Endothelial cell of umbilical vein (primary cell): Measurements from ENCODE around the gene FBXW11.

Experiments used
- CTCF ChIP-seq, 2 donors: IDR thresholded peaks; 1 replicate in 1 of 2; 2 replicates in 1 of 2; pipeline ENCODE4 v1.5.1; 2011; ENCODE audit warnings: low read length in 2 of 2, mild to moderate bottlenecking in 2 of 2, moderate library complexity in 2 of 2, control low read depth in 1 of 2, inconsistent platforms in 1 of 2, low read depth in 1 of 2; ENCODE audit not compliant: insufficient read depth in 1 of 2; ENCODE audit errors: extremely low read depth in 1 of 2
- EZH2 ChIP-seq: IDR thresholded peaks from 2 replicates; pipeline ENCODE4 v1.6.1; 2012; ENCODE audit warnings: borderline replicate concordance, low read depth, mild to moderate bottlenecking, moderate library complexity, low read length, inconsistent platforms; ENCODE audit not compliant: severe bottlenecking
- POLR2A ChIP-seq: IDR thresholded peaks from 2 replicates; pipeline ENCODE4 v1.6.1; 2012; ENCODE audit warnings: low read depth, mild to moderate bottlenecking, control low read depth, low read length
- POLR2AphosphoS5 ChIP-seq: IDR thresholded peaks from 2 replicates; pipeline ENCODE4 v1.6.1; 2012; ENCODE audit warnings: low read depth, mild to moderate bottlenecking, control low read depth, low read length, moderate library complexity; ENCODE audit not compliant: insufficient read depth
- TF ChIP-seq, protein P1 (sequence below): IDR thresholded peaks from 2 replicates; pipeline ENCODE4 v1.6.1; 2011; ENCODE audit not compliant: insufficient read depth, insufficient read length

DNA sequence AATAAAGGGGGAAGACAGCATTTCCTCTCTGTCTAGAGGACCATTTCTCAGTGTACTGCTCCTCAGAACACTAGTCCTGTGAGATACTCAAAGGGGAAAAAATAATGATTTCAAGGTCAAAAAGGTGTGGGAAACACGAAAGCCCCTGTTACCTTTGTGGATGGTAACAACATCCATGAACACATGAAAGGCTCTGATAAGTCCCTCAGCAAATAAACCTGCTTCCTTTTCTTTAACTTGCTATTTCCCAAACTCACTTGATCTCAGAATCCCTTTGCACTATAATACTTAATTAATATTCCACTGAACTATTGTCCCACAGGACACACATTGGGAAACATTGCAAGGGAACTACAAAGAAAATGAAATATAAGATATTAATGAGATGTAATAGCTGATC lies 155.2 kb downstream of the FBXW11 start:
- no peak for TF ChIP-seq CTCF (IDR thresholded peaks at IDR 0.05; ENCODE audit: extremely low read depth in 1 of 2, insufficient read depth in 1 of 2, low read depth in 1 of 2, low read length in 2 of 2)
- TF ChIP-seq, protein P1, sequence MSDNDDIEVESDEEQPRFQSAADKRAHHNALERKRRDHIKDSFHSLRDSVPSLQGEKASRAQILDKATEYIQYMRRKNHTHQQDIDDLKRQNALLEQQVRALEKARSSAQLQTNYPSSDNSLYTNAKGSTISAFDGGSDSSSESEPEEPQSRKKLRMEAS: no peak
- no peak for TF ChIP-seq POLR2AphosphoS5
- TF ChIP-seq POLR2A: no peak
- no peak for TF ChIP-seq EZH2
